Mucosa of stomach (tissue), 1 donor: ENCODE data around the gene UEVLD.
"Not testable (repeated sequence)": the region's sequence is repeated elsewhere in the genome, so short reads cannot be mapped to it uniquely, and the experiment has no call there.

Source experiments
- H3K27me3 ChIP-seq: one replicate; pipeline ENCODE4 v1.7.0; 2013; ENCODE audit warnings: mild to moderate bottlenecking, low read length; ENCODE audit not compliant: control insufficient read depth, insufficient read depth
- H3K36me3 ChIP-seq: one replicate; pipeline ENCODE4 v1.7.0; 2013; ENCODE audit warnings: low read length; ENCODE audit not compliant: control insufficient read depth, insufficient read depth
- H3K4me1 ChIP-seq: one replicate; pipeline ENCODE4 v1.7.0; 2013; ENCODE audit warnings: mild to moderate bottlenecking, low read length; ENCODE audit not compliant: control insufficient read depth, insufficient read depth
- H3K4me3 ChIP-seq: one replicate; pipeline ENCODE4 v1.7.0; 2013; ENCODE audit warnings: low read length
- H3K9ac ChIP-seq: one replicate; pipeline ENCODE4 v1.7.0; 2013; ENCODE audit warnings: mild to moderate bottlenecking, low read length, moderate library complexity
- H3K9me3 ChIP-seq: one replicate; pipeline ENCODE4 v1.7.0; 2013; ENCODE audit warnings: mild to moderate bottlenecking, low read length, moderate library complexity; ENCODE audit not compliant: control insufficient read depth
- donor health status: Pancreatic carcinoma.

Gene UEVLD

GRCh38 chr11:18612394-18612793 is 23.9 kb upstream of the UEVLD start:
- Histone ChIP-seq H3K27me3 (no peaks in the 10 kb centered on the region), H3K36me3 (peaks cover 14% of the 10 kb centered on the region), H3K4me1 (no peaks in the 10 kb centered on the region), H3K4me3 (no peak overlapping the region), H3K9ac (no peak overlapping the region), H3K9me3 (no peaks in the 10 kb centered on the region)

- Histone ChIP-seq H3K27me3 (no peaks in the 10 kb centered on the region), H3K4me1 (no peaks in the 10 kb centered on the region), H3K36me3 (peaks cover 14% of the 10 kb centered on the region), H3K9me3 (no peaks in the 10 kb centered on the region), H3K9ac (no peak overlapping the region), H3K4me3 (no peak overlapping the region)
Observed at GRCh38 chr11:18611196-18611595, 22.7 kb upstream of the UEVLD start.

- Histone ChIP-seq H3K36me3 (peaks cover 4% of the 10 kb centered on the region), H3K9me3 (no peaks in the 10 kb centered on the region), H3K9ac (no peak overlapping the region), H3K27me3 (no peaks in the 10 kb centered on the region), H3K4me1 (no peaks in the 10 kb centered on the region), H3K4me3 (no peak overlapping the region)
Observed at GRCh38 chr11:18608376-18608775, 19.8 kb upstream of the UEVLD start.

GRCh38 chr11:18600915-18601569 is 12.5 kb upstream of the UEVLD start:
- Histone ChIP-seq H3K36me3 (no peaks in the 10 kb centered on the region), H3K9me3 (no peaks in the 10 kb centered on the region), H3K27me3 (no peaks in the 10 kb centered on the region), H3K4me1 (no peaks in the 10 kb centered on the region), H3K9ac (no peak overlapping the region), H3K4me3 (no peak overlapping the region)

- Histone ChIP-seq H3K4me1 (no peaks in the 10 kb centered on the region), H3K27me3 (no peaks in the 10 kb centered on the region), H3K9ac (no peak within 1 kb of the TSS), H3K9me3 (no peaks in the 10 kb centered on the region), H3K36me3 (no peaks in the 10 kb centered on the region), H3K4me3 (no peak within 1 kb of the TSS)
Observed at GRCh38 chr11:18599739-18600230, 11.3 kb upstream of the UEVLD start, which contains the start of gene MISFA. Gene MISFA (plus strand): TSS chr11:18599789. CDS start chr11:18599929, 140 bp downstream.

GRCh38 chr11:18594999-18595749 is 6.6 kb upstream of the UEVLD start:
- peaks cover 9% of the 10 kb centered on the region for H3K4me1 ChIP-seq
- H3K9me3 ChIP-seq: no peaks in the 10 kb centered on the region
- no peaks in the 10 kb centered on the region for H3K27me3 ChIP-seq
- no peak overlapping the region for H3K9ac ChIP-seq
- H3K36me3 ChIP-seq: no peaks in the 10 kb centered on the region
- no peak overlapping the region for H3K4me3 ChIP-seq

- H3K9me3 ChIP-seq, H3K27me3 ChIP-seq, H3K9ac ChIP-seq, H3K36me3 ChIP-seq, H3K4me3 ChIP-seq: not testable (repeated sequence)
- H3K4me1 ChIP-seq: peaks cover 20% of the 10 kb centered on the region
Observed at GRCh38 chr11:18594088-18594487, 5.6 kb upstream of the UEVLD start.

- Histone ChIP-seq H3K36me3 (no peaks in the 10 kb centered on the region), H3K9ac (no peak overlapping the region), H3K9me3 (no peaks in the 10 kb centered on the region), H3K4me1 (peaks cover 26% of the 10 kb centered on the region), H3K4me3 (no peak overlapping the region), H3K27me3 (no peaks in the 10 kb centered on the region)
Observed at GRCh38 chr11:18590571-18590970, 2.0 kb upstream of the UEVLD start.

- Histone ChIP-seq H3K36me3 (no peaks in the 10 kb centered on the region), H3K4me1 (no peaks in the 10 kb centered on the region)
Observed at GRCh38 chr11:18581825-18582224, 6.7 kb downstream of the UEVLD start.

GRCh38 chr11:18580113-18580766 is 8.3 kb downstream of the UEVLD start:
- no peak overlapping the region for H3K9ac ChIP-seq
- no peak overlapping the region for H3K4me3 ChIP-seq
- no peaks in the 10 kb centered on the region for H3K36me3 ChIP-seq
- no peaks in the 10 kb centered on the region for H3K4me1 ChIP-seq
- H3K27me3 ChIP-seq: no peaks in the 10 kb centered on the region
- no peaks in the 10 kb centered on the region for H3K9me3 ChIP-seq

More at GRCh38 chr11:18581825-18582224, 6.7 kb downstream of the UEVLD start:
- Histone ChIP-seq H3K27me3 (no peaks in the 10 kb centered on the region), H3K9ac (no peak overlapping the region), H3K9me3 (no peaks in the 10 kb centered on the region), H3K4me3 (no peak overlapping the region)

- Histone ChIP-seq H3K9ac (peak overlapping the region; percentile 6), H3K4me3 (no peak overlapping the region), H3K9me3 (no peaks in the 10 kb centered on the region), H3K4me1 (no peaks in the 10 kb centered on the region), H3K36me3 (no peaks in the 10 kb centered on the region), H3K27me3 (no peaks in the 10 kb centered on the region)
Observed at GRCh38 chr11:18578975-18579598, 9.4 kb downstream of the UEVLD start.

- Histone ChIP-seq H3K9me3 (no peaks in the 10 kb centered on the region), H3K9ac (no peak overlapping the region), H3K36me3 (no peaks in the 10 kb centered on the region), H3K27me3 (no peaks in the 10 kb centered on the region), H3K4me1 (peaks cover 4% of the 10 kb centered on the region), H3K4me3 (no peak overlapping the region)
Observed at GRCh38 chr11:18575361-18575760, 13.2 kb downstream of the UEVLD start.
